Uterus (tissue), 2 donors: ENCODE data around the gene FAM168A.

Experiments
- POLR2A ChIP-seq, 2 donors: fragments of 450-650 bp; IDR thresholded peaks; one replicate each; pipeline ENCODE4 v1.6.1; 2016; ENCODE audit warnings: antibody characterized with exemption in 2 of 2, mild to moderate bottlenecking in 1 of 2, moderate library complexity in 1 of 2
- TF ChIP-seq, protein P1 (sequence below), 4 experiments: fragments of 200-600 bp in 2 of 4; fragments of 450-650 bp in 2 of 4; sonication (generic) in 2 of 4; IDR thresholded peaks; one replicate each; pipeline ENCODE4 v1.5.1; 2016 to 2019; ENCODE audit warnings: antibody characterized with exemption in 4 of 4, mild to moderate bottlenecking in 2 of 4, moderate library complexity in 1 of 4

DNA sequence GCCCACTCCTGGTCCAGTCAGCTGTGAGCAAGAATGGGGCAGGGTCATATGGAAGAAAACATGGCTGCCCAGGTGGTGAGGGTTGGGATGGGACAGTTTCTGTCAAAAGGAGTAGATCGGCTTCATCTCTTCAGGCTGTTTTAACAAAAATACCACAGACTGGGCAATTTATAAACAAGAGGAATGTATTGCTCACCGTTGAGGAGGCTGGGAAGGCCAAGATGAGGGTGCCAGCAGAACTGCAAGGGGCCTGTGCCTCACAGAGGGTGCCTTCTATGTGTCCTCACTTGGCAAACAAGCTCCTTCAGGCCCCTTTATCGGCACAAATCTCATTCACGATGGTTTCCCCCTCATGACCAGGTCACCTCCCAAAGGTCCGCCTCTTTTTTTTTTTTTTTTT lies 239.8 kb downstream of the FAM168A start:
- TF ChIP-seq, protein P1, sequence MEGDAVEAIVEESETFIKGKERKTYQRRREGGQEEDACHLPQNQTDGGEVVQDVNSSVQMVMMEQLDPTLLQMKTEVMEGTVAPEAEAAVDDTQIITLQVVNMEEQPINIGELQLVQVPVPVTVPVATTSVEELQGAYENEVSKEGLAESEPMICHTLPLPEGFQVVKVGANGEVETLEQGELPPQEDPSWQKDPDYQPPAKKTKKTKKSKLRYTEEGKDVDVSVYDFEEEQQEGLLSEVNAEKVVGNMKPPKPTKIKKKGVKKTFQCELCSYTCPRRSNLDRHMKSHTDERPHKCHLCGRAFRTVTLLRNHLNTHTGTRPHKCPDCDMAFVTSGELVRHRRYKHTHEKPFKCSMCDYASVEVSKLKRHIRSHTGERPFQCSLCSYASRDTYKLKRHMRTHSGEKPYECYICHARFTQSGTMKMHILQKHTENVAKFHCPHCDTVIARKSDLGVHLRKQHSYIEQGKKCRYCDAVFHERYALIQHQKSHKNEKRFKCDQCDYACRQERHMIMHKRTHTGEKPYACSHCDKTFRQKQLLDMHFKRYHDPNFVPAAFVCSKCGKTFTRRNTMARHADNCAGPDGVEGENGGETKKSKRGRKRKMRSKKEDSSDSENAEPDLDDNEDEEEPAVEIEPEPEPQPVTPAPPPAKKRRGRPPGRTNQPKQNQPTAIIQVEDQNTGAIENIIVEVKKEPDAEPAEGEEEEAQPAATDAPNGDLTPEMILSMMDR (IDR thresholded peaks at IDR 0.05): no peak
- no peak for TF ChIP-seq POLR2A (IDR thresholded peaks at IDR 0.05)
